NCI-H1092 treated with DMSO at 0.1 percent for 48 hours (cell line): ENCODE data around the gene DUOX1.
"Not testable (repeated sequence)": the region's sequence is repeated elsewhere in the genome, so short reads cannot be mapped to it uniquely, and the experiment has no call there.

Experiments used
- DNase-seq: peaks from one replicate; lab custom pipeline; 2025; lab: John Stamatoyannopoulos, UW

The DUOX1 gene

DNA sequence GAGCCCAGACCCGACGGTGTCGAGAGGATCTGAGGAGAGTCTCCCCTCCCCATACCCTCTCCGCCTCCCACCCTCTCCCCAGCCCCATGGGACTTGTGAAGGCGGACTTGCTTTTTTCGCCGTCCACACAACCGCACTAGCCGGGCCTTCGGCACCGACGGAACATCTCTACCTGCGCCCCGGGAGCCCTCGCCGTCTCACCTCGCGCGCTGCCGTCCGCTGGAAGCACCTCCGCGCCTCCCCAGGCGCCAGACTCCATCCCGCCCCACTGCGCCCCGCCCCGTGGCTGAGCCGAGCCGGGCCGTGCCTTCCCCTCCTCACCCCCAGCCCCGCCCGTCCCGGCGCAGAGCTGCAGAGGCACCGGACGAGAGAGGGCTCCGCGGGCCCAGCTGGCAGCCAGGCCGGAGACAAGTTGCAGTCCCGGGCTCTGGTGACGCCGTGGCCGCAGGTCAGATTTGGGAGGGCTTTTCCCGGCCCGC, at the start of gene DUOX1, which contains the start of gene DUOXA1:
TSS of gene DUOX1 (plus strand) at position 344 of the 479 bp plus-strand sequence. CDS start 1,973 bp downstream, outside the sequence.
TSS of gene DUOXA1 (minus strand) at position 229 of the 479 bp plus-strand sequence. CDS start 6,865 bp downstream, outside the sequence.
- no peak for DNase-seq

- not testable (repeated sequence) for DNase-seq
These were observed 49.2 kb upstream of the DUOX1 start for GRCh38 chr15:45080593-45080992.

DNA sequence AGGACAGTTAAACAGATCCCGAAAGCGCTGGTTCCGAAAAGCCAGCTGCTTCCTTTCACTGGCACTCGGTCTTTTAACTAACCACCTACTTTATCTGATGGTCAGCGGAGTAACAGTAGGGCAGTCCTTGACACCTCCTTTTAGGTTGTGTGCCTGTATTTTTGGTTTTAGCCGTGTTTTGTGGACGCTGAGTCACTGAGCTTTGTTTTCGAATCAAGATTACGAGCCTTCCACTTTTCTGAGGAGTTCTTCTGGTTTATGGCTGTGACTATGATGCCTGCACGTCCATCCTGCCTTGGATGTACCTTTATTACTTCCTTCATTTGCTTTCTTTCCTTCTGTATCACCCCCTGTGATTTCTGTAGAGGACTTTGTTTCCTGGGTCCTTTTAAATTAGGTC, 47.4 kb upstream of the DUOX1 start:
- not testable (repeated sequence) for DNase-seq

DNA sequence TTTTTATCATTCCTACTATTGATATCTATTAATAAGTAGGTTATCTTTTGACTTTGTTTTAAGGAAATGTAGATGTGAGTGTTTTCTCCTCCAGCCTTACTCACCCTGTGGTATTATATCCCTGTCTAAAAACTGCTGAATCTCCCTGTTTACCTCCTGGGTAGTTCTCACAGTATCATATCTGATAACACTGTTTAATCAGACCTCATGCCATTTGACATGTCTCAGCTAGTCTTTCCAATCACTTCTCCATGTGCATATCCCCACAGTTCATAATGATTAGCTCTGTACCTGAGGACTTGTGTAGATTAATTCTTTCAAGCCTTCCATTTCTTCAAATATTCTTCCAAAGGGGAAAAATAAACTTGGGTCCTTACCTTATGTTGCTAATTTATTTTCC, 46.6 kb upstream of the DUOX1 start:
- no peak for DNase-seq

DNA sequence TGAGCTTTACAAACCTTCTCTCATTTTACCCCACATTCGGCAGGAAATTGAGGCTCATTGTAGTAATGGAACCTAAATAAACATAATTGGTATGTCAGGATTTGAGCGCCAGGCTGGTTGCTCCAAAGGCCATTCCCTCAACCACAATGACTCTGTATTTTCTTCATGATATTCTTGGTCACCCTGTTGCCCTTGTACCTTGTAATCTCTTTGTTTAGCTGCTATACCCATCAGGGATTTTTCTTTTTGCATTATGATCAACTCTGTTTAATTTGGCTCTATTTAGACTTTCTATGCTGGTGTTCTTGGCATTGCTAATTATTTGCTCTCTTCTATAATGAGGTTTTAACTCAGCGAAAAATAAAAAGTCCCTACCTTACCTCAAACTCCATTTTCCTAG, 45.6 kb upstream of the DUOX1 start:
- DNase-seq = no peak

DNA sequence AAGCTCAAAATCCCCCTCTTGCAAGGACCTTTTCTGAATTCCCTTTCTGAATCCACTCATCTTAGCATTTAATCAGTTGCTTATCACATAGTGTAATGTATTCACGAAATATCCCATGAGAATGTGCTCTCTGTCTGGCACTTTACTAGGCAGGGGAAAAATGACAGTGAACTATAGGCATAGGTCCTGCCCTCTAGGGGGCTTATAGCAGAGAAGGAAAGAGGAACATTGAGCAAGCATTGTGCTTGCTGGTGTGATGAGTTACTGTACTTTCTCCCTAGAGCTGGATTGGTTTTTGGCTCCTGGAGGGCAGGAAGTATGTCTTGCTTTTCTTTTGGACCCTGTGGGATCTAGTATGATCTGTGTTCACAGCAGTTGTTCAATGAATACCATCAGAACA, 42.3 kb upstream of the DUOX1 start:
- DNase-seq = no peak

DNA sequence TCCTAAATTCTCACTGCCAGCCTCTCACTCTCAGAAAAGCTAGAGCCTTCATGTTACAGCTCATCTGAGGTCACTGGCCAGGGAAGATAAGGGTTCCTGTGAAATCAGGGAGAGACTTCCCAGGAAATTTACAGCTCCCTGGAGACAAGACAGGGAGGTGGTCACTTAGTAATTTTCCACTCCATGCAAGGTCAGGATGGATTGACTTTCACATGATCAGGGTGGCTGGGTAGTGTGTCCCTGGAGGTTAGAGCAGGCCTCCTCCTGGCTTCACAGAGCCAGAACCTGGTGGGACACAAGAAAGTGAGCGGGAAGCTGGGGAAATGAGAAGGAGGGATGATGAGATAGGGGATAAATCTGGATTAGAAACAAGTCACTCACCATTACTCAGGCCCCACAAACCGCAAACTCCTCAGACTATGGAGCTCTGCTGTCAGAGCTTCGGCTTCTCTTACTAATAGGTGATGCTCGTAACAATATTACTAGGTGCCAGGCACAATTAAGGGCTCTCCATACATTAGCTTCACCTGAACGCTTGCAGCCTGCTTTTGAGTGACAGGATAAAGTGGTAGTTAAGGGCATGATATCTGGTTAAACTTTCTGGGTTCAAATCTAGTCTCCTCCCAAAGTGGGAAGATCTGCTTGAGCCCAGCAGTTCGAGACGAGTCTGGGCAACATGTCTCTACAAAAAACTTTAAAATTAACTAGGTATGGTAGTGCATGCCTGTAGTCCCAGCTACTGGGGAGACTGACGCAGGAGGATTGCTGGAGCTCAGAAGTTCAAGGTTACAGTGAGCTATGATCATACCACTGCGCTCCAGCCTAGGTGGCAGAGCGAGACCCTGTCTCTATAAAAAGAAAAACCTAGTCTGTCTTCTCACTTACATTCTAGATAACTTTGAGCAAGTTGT, 40.7 kb upstream of the DUOX1 start:
- DNase-seq = no peak

DNA sequence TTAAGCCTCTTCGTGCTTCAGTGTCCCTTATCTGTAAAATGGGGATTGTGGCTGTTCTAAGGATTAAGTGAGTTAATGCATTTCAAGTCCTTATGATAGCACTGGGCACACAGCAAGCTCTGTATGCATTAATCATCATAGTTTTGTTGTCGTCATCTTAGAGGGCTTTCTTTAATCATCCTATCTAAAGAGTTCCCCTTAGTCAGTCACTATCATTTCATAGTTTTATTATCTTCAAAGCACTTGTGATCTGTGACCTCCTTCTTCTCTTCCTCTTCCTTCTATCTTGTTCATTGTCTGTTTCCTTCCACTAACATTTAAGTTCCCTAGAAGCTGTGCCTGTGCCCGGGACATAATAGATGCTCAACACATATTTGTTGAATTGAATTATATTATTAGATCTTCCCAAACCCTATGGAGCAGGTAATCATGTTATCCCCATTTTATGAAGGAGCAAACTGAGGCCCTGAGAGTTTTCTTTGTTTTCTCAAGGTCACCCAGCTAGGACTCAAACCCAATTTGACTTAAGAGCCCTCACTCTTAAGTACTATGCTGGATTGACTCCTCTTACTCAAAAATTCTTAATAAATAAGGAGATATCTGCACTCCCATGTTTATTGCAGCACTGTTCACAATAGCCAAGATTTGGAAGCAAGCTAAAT, 40.0 kb upstream of the DUOX1 start:
- DNase-seq = no peak

DNA sequence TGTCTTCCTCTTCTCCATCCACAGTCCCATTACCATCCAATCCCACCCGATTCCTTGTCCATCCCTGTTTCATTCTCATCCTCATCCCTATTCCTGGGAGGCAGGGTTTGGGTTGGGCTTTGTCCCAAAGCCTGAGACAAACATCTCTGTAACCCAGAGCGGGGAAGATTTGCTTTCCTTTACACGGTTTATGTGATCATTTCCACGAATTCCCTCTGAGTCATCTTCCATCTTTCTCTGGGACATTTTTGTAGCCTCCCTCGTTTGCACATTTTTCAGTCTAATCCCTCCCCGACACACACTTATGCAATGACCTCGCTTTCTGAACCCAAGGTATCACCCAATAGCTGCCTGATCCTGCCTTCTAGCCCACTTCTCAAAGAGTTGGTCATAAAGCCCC, 38.6 kb upstream of the DUOX1 start:
- DNase-seq = no peak

GRCh38 chr15:45091576-45091975, 38.2 kb upstream of the DUOX1 start:
- DNase-seq = no peak

GRCh38 chr15:45093013-45093412, 36.8 kb upstream of the DUOX1 start:
- DNase-seq = no peak

DNA sequence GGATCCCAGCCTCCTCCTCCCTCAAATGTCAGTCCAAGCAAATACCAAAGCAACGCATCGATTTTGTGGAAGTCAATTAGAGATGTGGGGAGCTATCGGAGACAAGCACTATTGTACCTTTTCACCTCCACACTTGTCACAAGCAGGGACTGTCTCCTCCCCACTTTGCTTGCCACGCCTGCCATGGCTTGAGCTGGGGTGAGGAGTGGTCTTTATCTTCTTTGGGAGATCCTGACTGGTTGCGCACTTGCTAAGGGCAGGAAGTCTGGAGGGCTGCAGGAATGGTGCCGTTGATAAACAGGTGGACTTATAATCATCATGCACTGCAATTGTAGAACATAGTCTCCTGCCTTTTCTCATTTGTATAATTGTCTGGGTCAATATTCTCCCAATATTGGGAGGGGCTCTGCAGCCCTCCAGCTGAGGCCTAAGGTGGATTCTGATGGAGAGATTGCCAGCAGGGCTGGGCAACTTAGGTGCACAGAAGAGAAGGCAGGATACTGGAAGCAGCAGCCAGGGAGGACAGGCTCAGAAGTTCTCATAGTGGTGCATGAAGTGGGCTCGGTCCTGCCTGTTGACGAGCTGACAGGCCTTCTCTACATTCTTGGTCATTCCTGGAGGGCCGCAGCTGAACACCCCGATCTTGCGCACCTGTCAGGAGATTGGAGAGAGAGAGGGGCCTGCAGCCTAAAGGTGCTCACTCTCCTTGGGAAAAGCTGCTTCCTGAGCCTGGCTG, 36.0 kb upstream of the DUOX1 start:
- no peak for DNase-seq

DNA sequence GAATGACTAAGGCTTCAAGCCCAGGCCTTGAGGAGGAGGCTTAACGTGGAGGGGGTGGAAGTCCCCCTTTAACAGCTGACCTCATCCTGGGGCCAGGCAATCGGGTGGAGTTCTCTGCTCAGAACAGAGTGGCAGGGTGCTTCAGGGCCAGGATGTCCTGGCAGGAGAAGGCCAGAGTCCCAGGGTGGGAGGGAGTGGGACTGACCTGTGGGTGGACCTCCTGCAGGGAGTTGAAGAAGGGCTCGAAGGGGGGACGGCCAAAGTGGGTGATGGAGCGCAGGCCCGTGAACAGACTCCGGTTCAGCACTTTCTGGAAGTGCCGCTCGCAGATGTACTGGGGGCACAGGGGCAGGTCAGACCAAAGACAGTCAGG, 35.5 kb upstream of the DUOX1 start:
- no peak for DNase-seq

DNA sequence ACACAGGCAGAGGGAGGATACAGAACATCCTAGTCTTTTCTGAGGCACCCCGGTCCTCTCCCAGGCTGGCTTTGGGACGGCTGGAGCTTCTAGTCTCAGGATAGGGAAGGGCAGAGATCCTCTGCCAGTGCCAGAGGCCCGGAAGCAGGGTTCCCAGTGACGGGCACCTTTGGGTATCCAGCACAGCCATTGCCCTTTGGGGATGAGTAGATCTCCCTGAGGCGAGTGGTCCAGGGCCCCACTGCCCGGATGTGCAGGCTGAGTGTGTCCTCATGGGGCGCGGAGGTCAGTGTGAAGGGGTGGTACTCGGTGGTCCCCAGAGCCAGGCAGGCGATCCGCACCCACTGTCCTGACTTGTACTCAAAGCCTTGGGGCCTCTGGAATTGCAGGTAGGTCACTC, 34.1 kb upstream of the DUOX1 start:
- no peak for DNase-seq

- DNase-seq = no peak
These were observed 32.3 kb upstream of the DUOX1 start for GRCh38 chr15:45097466-45097865.

GRCh38 chr15:45099549-45100165, 30.1 kb upstream of the DUOX1 start:
- no peak for DNase-seq

DNA sequence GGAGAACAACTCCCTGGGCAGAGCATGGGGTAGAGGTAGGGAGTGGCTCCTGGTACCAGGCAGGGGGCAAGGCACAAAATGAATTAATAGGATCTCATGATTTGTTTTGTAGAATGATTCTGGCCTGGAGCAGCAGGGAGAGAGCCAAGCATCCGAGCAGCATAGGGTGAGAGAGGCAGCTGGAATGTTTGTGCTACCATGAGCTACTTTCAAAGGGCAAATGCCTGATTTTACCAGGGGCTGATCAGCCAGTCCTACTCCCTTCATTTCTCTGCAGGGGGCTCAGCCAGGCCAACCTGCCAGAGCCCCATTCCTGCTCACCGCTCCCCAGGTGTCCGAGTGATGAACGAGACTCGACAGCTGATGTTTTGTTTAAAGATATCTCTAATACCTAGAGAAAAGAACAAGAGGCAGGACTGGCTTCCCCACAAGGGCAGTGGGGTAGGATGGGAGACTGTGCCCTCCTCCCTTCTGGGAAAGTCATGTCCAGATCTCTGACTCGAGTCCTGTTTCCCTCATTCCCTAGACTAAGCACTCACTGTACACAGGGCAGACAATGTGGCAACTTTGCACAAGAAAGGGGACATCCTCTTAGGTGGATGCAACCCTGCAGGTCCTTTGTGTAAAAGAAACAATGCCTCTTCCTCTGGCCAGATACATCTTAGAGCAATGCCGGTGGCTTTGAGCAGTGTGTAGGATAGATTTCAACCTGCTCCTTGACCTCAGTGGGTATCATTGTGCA, 28.7 kb upstream of the DUOX1 start:
- no peak for DNase-seq

DNA sequence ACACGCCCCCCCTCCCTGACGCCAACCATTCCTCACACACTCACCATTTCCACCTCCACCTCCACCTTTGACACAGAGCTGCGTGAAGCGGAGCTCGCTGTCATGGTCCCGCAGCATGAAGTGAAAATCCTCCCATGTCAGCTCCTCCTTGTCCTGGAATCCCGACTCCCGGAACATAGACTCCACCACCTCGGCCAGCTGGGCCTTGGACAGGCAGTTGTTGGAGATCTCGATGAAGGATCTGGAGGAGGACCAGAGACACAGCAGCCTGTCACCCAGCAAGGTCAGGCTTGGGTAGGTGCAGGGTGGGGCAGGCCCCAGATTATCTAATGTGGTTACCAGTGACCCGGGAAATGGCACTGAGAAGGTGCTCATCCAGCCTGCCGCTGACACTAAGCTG, 28.0 kb upstream of the DUOX1 start:
- DNase-seq = no peak

- no peak for DNase-seq
These were observed 27.6 kb upstream of the DUOX1 start for GRCh38 chr15:45102226-45102625.

DNA sequence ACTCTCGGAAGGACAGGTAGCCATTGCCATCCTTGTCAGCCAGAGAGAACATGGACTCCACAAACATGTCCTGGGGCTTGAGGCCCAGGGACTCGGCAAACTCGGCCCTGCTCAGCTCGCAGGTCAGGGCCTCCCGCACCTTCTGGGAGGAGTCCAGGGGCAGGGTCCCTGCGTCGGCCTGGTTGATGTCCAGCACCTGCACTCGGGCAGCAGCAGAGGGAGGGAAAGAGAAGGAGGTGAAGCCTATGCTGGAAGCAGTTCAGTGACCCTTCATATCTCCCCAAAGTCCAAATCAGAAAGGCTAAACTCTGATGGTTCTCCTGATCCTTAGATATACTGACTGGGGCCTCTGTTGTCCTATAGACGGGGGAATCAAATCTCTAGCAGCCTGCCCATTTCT, 25.6 kb upstream of the DUOX1 start:
- not testable (repeated sequence) for DNase-seq

DNA sequence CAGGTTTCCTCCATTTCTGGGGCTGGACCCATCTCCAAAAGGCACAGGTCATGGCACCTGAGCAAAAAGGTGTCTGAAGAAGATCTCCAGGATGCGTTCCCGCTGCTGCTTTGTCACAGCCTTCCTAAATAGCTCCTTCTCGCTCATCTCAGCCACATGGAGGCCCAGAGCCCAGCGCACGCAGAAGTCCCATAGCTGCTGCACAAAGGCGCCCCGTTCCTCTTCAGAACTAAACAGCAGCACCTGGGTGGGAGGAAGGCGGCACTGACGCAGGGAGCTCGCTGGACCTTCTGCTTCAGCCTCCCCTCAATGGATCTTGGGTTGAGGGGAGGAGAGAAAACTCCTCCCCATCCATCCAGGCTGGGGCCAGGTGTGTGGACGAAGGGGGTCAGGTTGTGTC, 24.2 kb upstream of the DUOX1 start:
- DNase-seq = no peak
